Measurements from ENCODE around the gene CENPQ.

Gene CENPQ

GRCh38 chr6:49497304-49497703 lies 34.1 kb downstream of the CENPQ start:
- CTCF ChIA-PET, result no interaction called here
- DNase-seq (ENCODE audit: extremely low spot score), result no peak
- TF ChIP-seq FOXM1 (IDR thresholded peaks at IDR 0.05; ENCODE audit: borderline replicate concordance) (no peak), SUZ12 (IDR thresholded peaks at IDR 0.05) (no peak), CTBP1 (IDR thresholded peaks at IDR 0.05; ENCODE audit: borderline replicate concordance) (no peak), FOXA1 (IDR thresholded peaks at IDR 0.05) (no peak), PKNOX1 (IDR thresholded peaks at IDR 0.05) (no peak), ZNF384 (IDR thresholded peaks at IDR 0.05) (no peak), FOXK2 (IDR thresholded peaks at IDR 0.05) (no peak), NFRKB (IDR thresholded peaks at IDR 0.05) (no peak), TARDBP (IDR thresholded peaks at IDR 0.05) (no peak), HDGF (IDR thresholded peaks at IDR 0.05; ENCODE audit: borderline replicate concordance) (no peak), ELF4 (IDR thresholded peaks at IDR 0.05) (no peak), SP1 (IDR thresholded peaks at IDR 0.05) (no peak)
- POLR2A ChIA-PET, result no interaction called here

- ChIA-PET POLR2A (no interaction called here), CTCF (no interaction called here)
- DNase-seq (ENCODE audit: extremely low spot score), result no peak
- TF ChIP-seq HDGF (IDR thresholded peaks at IDR 0.05; ENCODE audit: borderline replicate concordance), result no peak
- TF ChIP-seq FOXA1 (IDR thresholded peaks at IDR 0.05), result no peak
- TF ChIP-seq L3MBTL2 (conservative IDR thresholded peaks at IDR 0.05), result no peak
- TF ChIP-seq NFRKB (IDR thresholded peaks at IDR 0.05), result no peak
- TF ChIP-seq ARNT (IDR thresholded peaks at IDR 0.05), result no peak
- TF ChIP-seq SP1 (IDR thresholded peaks at IDR 0.05), result no peak
Observed at GRCh38 chr6:49499126-49499525, 36.0 kb downstream of the CENPQ start.

- DNase-seq (ENCODE audit: extremely low spot score), result no peak
- ChIA-PET POLR2A (no interaction called here), CTCF (no interaction called here)
- TF ChIP-seq CTBP1 (IDR thresholded peaks at IDR 0.05; ENCODE audit: borderline replicate concordance) (no peak), SP1 (IDR thresholded peaks at IDR 0.05) (no peak), PKNOX1 (IDR thresholded peaks at IDR 0.05) (no peak), FOXA1 (IDR thresholded peaks at IDR 0.05) (no peak), L3MBTL2 (conservative IDR thresholded peaks at IDR 0.05) (no peak), FOXK2 (IDR thresholded peaks at IDR 0.05) (no peak), HDGF (IDR thresholded peaks at IDR 0.05; ENCODE audit: borderline replicate concordance) (no peak), SUZ12 (IDR thresholded peaks at IDR 0.05) (no peak), BHLHE40 (IDR thresholded peaks at IDR 0.05; ENCODE audit: borderline replicate concordance) (no peak), TARDBP (IDR thresholded peaks at IDR 0.05) (no peak), ARNT (IDR thresholded peaks at IDR 0.05) (no peak), ELF4 (IDR thresholded peaks at IDR 0.05) (no peak), LEF1 (IDR thresholded peaks at IDR 0.05; ENCODE audit: borderline replicate concordance) (no peak), ZNF384 (IDR thresholded peaks at IDR 0.05) (no peak)
Observed at GRCh38 chr6:49499623-49500022, 36.5 kb downstream of the CENPQ start, which contains the start of gene GLYATL3. TSS of gene GLYATL3 (plus strand) at chr6:49499923. CDS start at chr6:49511991, 12,068 bp downstream.

- no peak for DNase-seq (ENCODE audit: extremely low spot score)
- ChIA-PET POLR2A (no interaction called here), CTCF (no interaction called here)
- TF ChIP-seq FOXA1 (IDR thresholded peaks at IDR 0.05) (no peak), ZNF384 (IDR thresholded peaks at IDR 0.05) (no peak), L3MBTL2 (conservative IDR thresholded peaks at IDR 0.05) (no peak), NFRKB (IDR thresholded peaks at IDR 0.05) (no peak), HDGF (IDR thresholded peaks at IDR 0.05; ENCODE audit: borderline replicate concordance) (no peak), SP1 (IDR thresholded peaks at IDR 0.05) (no peak), ARNT (IDR thresholded peaks at IDR 0.05) (no peak), CTBP1 (IDR thresholded peaks at IDR 0.05; ENCODE audit: borderline replicate concordance) (no peak), FOXM1 (IDR thresholded peaks at IDR 0.05; ENCODE audit: borderline replicate concordance) (no peak), TARDBP (IDR thresholded peaks at IDR 0.05) (no peak), FOXK2 (IDR thresholded peaks at IDR 0.05) (no peak)
Observed at GRCh38 chr6:49504666-49505065, 41.5 kb downstream of the CENPQ start.

GRCh38 chr6:49506569-49507111 lies 43.5 kb downstream of the CENPQ start:
- TF ChIP-seq FOXA1 (IDR thresholded peaks at IDR 0.05) (no peak), BHLHE40 (IDR thresholded peaks at IDR 0.05; ENCODE audit: borderline replicate concordance) (no peak), SUZ12 (IDR thresholded peaks at IDR 0.05) (no peak)
- DNase-seq (ENCODE audit: extremely low spot score), result no peak
- POLR2A ChIA-PET, result no interaction called here
- CTCF ChIA-PET, result no interaction called here

- TF ChIP-seq HDGF (IDR thresholded peaks at IDR 0.05; ENCODE audit: borderline replicate concordance), result no peak
- no peak for TF ChIP-seq L3MBTL2 (conservative IDR thresholded peaks at IDR 0.05)
- TF ChIP-seq BHLHE40 (IDR thresholded peaks at IDR 0.05; ENCODE audit: borderline replicate concordance), result no peak
- TF ChIP-seq FOXA1 (IDR thresholded peaks at IDR 0.05), result no peak
- TF ChIP-seq FOXK2 (IDR thresholded peaks at IDR 0.05), result no peak
- no peak for TF ChIP-seq ZNF384 (IDR thresholded peaks at IDR 0.05)
- TF ChIP-seq NFRKB (IDR thresholded peaks at IDR 0.05), result no peak
- TF ChIP-seq ARNT (IDR thresholded peaks at IDR 0.05), result no peak
- TF ChIP-seq SUZ12 (IDR thresholded peaks at IDR 0.05), result no peak
- no peak for TF ChIP-seq CTBP1 (IDR thresholded peaks at IDR 0.05; ENCODE audit: borderline replicate concordance)
- TF ChIP-seq ELF4 (IDR thresholded peaks at IDR 0.05), result no peak
- no peak for TF ChIP-seq LEF1 (IDR thresholded peaks at IDR 0.05; ENCODE audit: borderline replicate concordance)
- TF ChIP-seq TARDBP (IDR thresholded peaks at IDR 0.05), result no peak
- TF ChIP-seq FOXM1 (IDR thresholded peaks at IDR 0.05; ENCODE audit: borderline replicate concordance), result no peak
- TF ChIP-seq SP1 (IDR thresholded peaks at IDR 0.05), result no peak
- no peak for TF ChIP-seq PKNOX1 (IDR thresholded peaks at IDR 0.05)
- ChIA-PET CTCF (interaction anchor here (0.5 to 1.0 kb wide), 2 partner anchors 9 to 22 kb away, joined by 3 to 5 read pairs; no protein-coding TSS in a partner anchor), POLR2A (no interaction called here)
- DNase-seq (ENCODE audit: extremely low spot score), result no peak
Observed at GRCh38 chr6:49509342-49509741, 46.2 kb downstream of the CENPQ start.

Data from HEK293T (cell line).